DOHH2 (cell line): Measurements from ENCODE around the gene PTPRN2.

Experiments used
- H3F3A ChIP-seq: fragments of 200-600 bp; sonication (generic), shearing (Covaris generic); 2 replicates; pipeline ENCODE4 v1.6.0; 2016; ENCODE audit warnings: antibody characterized with exemption, mild to moderate bottlenecking; ENCODE audit not compliant: control insufficient read depth, insufficient read depth
- H3K27ac ChIP-seq: fragments of 200-600 bp; sonication (generic); 2 replicates; pipeline ENCODE4 v1.5.1; 2014; ENCODE audit warnings: low read depth, mild to moderate bottlenecking, low read length, moderate library complexity
- H3K27me3 ChIP-seq: fragments of 200-600 bp; sonication (generic); 2 replicates; pipeline ENCODE4 v1.6.1; 2014; ENCODE audit warnings: mild to moderate bottlenecking, low read length, mixed read lengths; ENCODE audit not compliant: control insufficient read depth
- H3K36me3 ChIP-seq: fragments of 200-600 bp; sonication (generic); 2 replicates; pipeline ENCODE4 v1.6.1; 2014; ENCODE audit warnings: mild to moderate bottlenecking, low read length, moderate library complexity, mixed read lengths; ENCODE audit not compliant: control insufficient read depth
- H3K4me1 ChIP-seq: fragments of 200-600 bp; sonication (generic); 2 replicates; pipeline ENCODE4 v1.6.1; 2014; ENCODE audit warnings: mild to moderate bottlenecking, low read length, mixed read lengths; ENCODE audit not compliant: control insufficient read depth
- H3K4me2 ChIP-seq: fragments of 200-600 bp; sonication (generic); 2 replicates; pipeline ENCODE4 v1.6.0; 2014; ENCODE audit warnings: mild to moderate bottlenecking, low read length, moderate library complexity
- H3K4me3 ChIP-seq: fragments of 200-600 bp; sonication (generic); 2 replicates; pipeline ENCODE4 v1.5.1; 2014; ENCODE audit warnings: mild to moderate bottlenecking, low read length, mixed read lengths
- H3K79me2 ChIP-seq: fragments of 200-600 bp; sonication (generic); 2 replicates; pipeline ENCODE4 v1.6.1; 2014; ENCODE audit warnings: mild to moderate bottlenecking, low read length, mixed read lengths; ENCODE audit not compliant: control insufficient read depth
- H3K9me2 ChIP-seq: fragments of 200-600 bp; sonication (generic); replicated peaks from 2 replicates; pipeline ENCODE4 v1.6.1; 2014; ENCODE audit warnings: mild to moderate bottlenecking, low read length, mixed read lengths; ENCODE audit not compliant: control insufficient read depth
- H3K9me3 ChIP-seq: fragments of 200-600 bp; sonication (generic); 2 replicates; pipeline ENCODE4 v1.6.1; 2014; ENCODE audit warnings: antibody characterized with exemption, low read length, mixed read lengths; ENCODE audit not compliant: control insufficient read depth, insufficient read depth
- H4K20me1 ChIP-seq: fragments of 200-600 bp; sonication (generic); 2 replicates; pipeline ENCODE4 v1.6.0; 2014; ENCODE audit warnings: low read depth, mild to moderate bottlenecking, antibody characterized with exemption, low read length, moderate library complexity; ENCODE audit not compliant: control insufficient read depth, insufficient read depth
- CTCF ChIP-seq: fragments of 200-600 bp; sonication (generic); IDR thresholded peaks from one replicate; pipeline ENCODE4 v1.5.1; 2014; ENCODE audit warnings: antibody characterized with exemption, mild to moderate bottlenecking, low read depth, low read length; ENCODE audit not compliant: poor library complexity, severe bottlenecking
- EZH2phosphoT487 ChIP-seq: fragments of 200-600 bp; sonication (generic); IDR thresholded peaks from 2 replicates; pipeline ENCODE4 v1.6.1; 2017; ENCODE audit warnings: borderline replicate concordance, mild to moderate bottlenecking, antibody characterized with exemption, low read length, moderate library complexity, mixed read lengths

PTPRN2 gene

GRCh38 chr7:158588878-158589442 lies 1.3 kb upstream of the PTPRN2 start:
- Histone ChIP-seq H3K9me3 (peaks cover 15% of the 10 kb centered on the region; the same call in 1 of the 2 replicates), H3K36me3 (no peaks in the 10 kb centered on the region), H3K9me2 (no peaks in the 10 kb centered on the region), H3F3A (no peaks in the 10 kb centered on the region), H3K27me3 (no peaks in the 10 kb centered on the region), H3K79me2 (no peaks in the 10 kb centered on the region), H3K4me2 (no peak overlapping the region), H3K27ac (no peak overlapping the region), H4K20me1 (no peaks in the 10 kb centered on the region), H3K4me1 (no peaks in the 10 kb centered on the region), H3K4me3 (no peak overlapping the region)
- no peak for TF ChIP-seq EZH2phosphoT487
- no peak for TF ChIP-seq CTCF

GRCh38 chr7:158588085-158588877 lies 658 bp upstream of the PTPRN2 start:
- H3K4me3 ChIP-seq, result no peak overlapping the region
- no peak overlapping the region for H3K4me2 ChIP-seq
- no peaks in the 10 kb centered on the region for H3K4me1 ChIP-seq
- no peaks in the 10 kb centered on the region for H3K36me3 ChIP-seq
- H3K27me3 ChIP-seq, result no peaks in the 10 kb centered on the region
- no peaks in the 10 kb centered on the region for H4K20me1 ChIP-seq
- peaks cover 11% of the 10 kb centered on the region; the same call in 1 of the 2 replicates for H3K9me3 ChIP-seq
- no peaks in the 10 kb centered on the region for H3K9me2 ChIP-seq
- H3K79me2 ChIP-seq, result no peaks in the 10 kb centered on the region
- H3K27ac ChIP-seq, result no peak overlapping the region
- no peaks in the 10 kb centered on the region for H3F3A ChIP-seq
- no peak for TF ChIP-seq CTCF
- TF ChIP-seq EZH2phosphoT487, result no peak

GRCh38 chr7:158586499-158587161 lies 993 bp downstream of the PTPRN2 start:
- Histone ChIP-seq H3K4me1 (peaks cover 2% of the 10 kb centered on the region; the same call in 1 of the 2 replicates), H3K9me3 (peaks cover 11% of the 10 kb centered on the region; the same call in 1 of the 2 replicates), H3K79me2 (no peaks in the 10 kb centered on the region), H3K4me3 (no peak overlapping the region), H4K20me1 (no peaks in the 10 kb centered on the region), H3F3A (no peaks in the 10 kb centered on the region), H3K27me3 (no peaks in the 10 kb centered on the region), H3K4me2 (no peak overlapping the region), H3K36me3 (no peaks in the 10 kb centered on the region), H3K27ac (no peak overlapping the region), H3K9me2 (no peaks in the 10 kb centered on the region)
- TF ChIP-seq EZH2phosphoT487 (no peak), CTCF (no peak)
